ENCODE data around the gene WDR11. TPM values are rescaled to one million over a fixed set of nuclear protein-coding genes. Genes with fewer than 3 reads are reported as not detected.

The WDR11 gene
- total RNA-seq, 1 donor from 2014 or later = 61.2 TPM

DNA sequence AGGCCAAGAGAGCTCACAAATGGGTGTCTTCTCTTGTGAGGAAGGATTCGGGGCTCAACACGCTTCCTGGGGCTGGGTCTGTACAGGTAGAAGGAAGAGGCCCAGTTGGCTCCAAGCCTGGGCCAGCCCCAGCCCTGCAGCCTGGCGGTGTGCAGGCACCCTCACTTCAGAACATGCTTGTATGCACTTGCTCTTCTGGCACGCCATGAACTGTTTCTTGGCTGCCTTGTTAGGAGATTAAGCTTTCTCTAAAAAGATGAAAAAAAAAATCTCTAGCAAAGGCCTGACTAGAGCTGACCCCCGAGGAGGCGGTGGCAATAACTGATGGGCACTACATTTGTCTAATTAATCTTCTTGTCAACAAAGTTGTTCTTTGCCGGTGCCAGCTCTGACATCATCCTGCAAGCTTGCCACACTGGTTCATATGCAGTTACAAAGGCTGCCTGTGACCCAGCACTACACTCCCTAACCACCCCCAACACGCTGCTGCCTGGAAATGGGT lies 94.7 kb downstream of the WDR11 start:
- H3K27ac Mint-ChIP-seq (ENCODE audit: unreplicated experiment) = no peak overlapping the region
- no peak for DNase-seq (ENCODE audit: low spot score)
- peaks cover 5% of the 10 kb centered on the region for H3K27me3 Mint-ChIP-seq (ENCODE audit: unreplicated experiment)
- H3K36me3 Mint-ChIP-seq (ENCODE audit: low read depth, unreplicated experiment) = peaks cover 3% of the 10 kb centered on the region
- H3K4me1 Mint-ChIP-seq (ENCODE audit: unreplicated experiment) = peaks cover 11% of the 10 kb centered on the region
- H3K4me3 Mint-ChIP-seq (ENCODE audit: unreplicated experiment) = no peak overlapping the region
- no peaks in the 10 kb centered on the region for H3K9me3 Mint-ChIP-seq (ENCODE audit: unreplicated experiment)
- TF ChIP-seq, protein P1, sequence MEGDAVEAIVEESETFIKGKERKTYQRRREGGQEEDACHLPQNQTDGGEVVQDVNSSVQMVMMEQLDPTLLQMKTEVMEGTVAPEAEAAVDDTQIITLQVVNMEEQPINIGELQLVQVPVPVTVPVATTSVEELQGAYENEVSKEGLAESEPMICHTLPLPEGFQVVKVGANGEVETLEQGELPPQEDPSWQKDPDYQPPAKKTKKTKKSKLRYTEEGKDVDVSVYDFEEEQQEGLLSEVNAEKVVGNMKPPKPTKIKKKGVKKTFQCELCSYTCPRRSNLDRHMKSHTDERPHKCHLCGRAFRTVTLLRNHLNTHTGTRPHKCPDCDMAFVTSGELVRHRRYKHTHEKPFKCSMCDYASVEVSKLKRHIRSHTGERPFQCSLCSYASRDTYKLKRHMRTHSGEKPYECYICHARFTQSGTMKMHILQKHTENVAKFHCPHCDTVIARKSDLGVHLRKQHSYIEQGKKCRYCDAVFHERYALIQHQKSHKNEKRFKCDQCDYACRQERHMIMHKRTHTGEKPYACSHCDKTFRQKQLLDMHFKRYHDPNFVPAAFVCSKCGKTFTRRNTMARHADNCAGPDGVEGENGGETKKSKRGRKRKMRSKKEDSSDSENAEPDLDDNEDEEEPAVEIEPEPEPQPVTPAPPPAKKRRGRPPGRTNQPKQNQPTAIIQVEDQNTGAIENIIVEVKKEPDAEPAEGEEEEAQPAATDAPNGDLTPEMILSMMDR (IDR thresholded peaks at IDR 0.05; ENCODE audit: unreplicated experiment) = no peak

DNA sequence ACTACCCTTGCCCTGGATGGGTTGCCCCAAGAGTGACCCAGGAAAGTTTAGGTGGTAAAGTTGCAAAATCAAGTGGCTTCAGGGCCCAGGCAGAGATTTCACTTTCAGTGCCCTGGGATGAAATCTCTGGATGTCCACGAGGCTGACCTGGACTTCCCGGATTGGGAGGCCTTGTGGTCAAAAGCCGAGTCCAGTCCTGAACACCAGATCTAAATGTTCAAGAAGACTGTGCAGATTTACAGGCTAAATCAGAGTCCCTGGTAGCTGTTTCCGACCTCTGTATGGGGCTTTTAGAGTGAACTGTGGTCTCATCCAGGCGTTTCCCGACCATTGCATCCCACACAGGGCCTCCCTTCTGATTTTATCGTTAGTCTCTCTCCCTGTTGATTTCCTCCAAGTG lies 95.3 kb downstream of the WDR11 start:
- DNase-seq (ENCODE audit: low spot score) = no peak
- Mint-ChIP-seq H3K27me3 (ENCODE audit: unreplicated experiment) (peaks cover 5% of the 10 kb centered on the region), H3K36me3 (ENCODE audit: low read depth, unreplicated experiment) (peaks cover 3% of the 10 kb centered on the region), H3K4me1 (ENCODE audit: unreplicated experiment) (peaks cover 11% of the 10 kb centered on the region), H3K4me3 (ENCODE audit: unreplicated experiment) (no peak overlapping the region), H3K9me3 (ENCODE audit: unreplicated experiment) (no peaks in the 10 kb centered on the region), H3K27ac (ENCODE audit: unreplicated experiment) (peak overlapping the region; percentile 3)
- TF ChIP-seq, protein P1 (IDR thresholded peaks at IDR 0.05; ENCODE audit: unreplicated experiment) = no peak

DNA sequence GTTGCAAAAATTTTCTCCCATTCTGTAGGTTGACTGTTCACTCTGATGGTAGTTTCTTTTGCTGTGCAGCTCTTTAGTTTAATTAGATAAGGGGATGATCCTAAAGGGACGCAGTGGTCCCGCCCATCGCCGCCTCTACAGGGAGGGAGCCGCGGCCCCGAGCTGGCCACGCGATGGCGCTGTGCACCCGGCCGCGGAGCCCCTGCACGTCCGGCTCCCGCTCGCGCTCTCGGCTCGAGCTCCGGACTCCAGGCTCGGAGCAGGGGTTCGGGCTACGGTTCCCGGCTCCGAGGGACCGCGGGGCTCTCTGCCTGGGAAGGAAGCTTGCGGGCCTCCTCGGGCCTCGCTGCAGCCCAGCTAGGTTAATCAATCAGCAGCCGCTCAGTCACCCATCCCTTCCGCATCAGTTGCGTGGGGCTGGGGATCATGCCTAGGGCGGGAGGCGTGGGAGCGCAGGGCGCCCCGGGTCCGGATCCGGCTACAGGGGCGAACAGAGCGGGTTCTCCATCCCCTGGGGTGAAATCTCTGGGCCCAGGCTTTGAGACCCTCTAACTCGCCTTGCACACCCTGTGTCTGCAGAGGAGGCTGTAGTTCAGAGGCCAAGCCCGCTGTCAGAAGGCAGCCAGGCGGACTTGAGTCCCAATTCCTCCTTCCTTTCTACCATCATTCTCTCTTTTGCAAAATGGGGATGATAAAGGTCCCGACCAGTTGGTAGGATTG lies 97.9 kb downstream of the WDR11 start:
- Mint-ChIP-seq H3K4me3 (ENCODE audit: unreplicated experiment) (peak overlapping the region; percentile 51), H3K4me1 (ENCODE audit: unreplicated experiment) (peaks cover 11% of the 10 kb centered on the region), H3K9me3 (ENCODE audit: unreplicated experiment) (no peaks in the 10 kb centered on the region), H3K27me3 (ENCODE audit: unreplicated experiment) (peaks cover 2% of the 10 kb centered on the region), H3K36me3 (ENCODE audit: low read depth, unreplicated experiment) (peaks cover 3% of the 10 kb centered on the region), H3K27ac (ENCODE audit: unreplicated experiment) (no peak overlapping the region)
- DNase-seq (ENCODE audit: low spot score) = peak; percentile 91
- TF ChIP-seq, protein P1 (IDR thresholded peaks at IDR 0.05; ENCODE audit: unreplicated experiment) = peak; percentile 87

DNA sequence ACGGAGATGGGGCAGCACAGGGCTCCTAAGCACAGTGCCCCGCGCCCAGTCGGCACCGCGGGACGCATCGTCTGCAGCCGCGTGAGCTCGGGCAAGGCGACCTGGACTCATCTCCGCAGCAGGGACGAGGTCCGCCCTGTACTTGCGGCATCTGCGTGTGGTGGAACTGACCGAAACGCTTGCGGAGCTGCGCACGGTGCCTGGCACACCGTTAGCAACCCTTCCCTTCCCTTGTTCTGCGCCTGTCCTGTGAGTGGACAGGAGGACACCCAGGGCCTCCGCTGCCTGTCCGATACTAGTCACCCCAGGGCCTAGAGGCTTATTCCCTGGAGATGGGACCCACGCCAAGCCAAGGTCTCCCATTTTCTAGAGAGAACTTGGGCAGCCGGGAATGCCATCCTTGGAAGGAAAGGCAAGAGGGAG lies 98.5 kb downstream of the WDR11 start:
- H3K4me1 Mint-ChIP-seq (ENCODE audit: unreplicated experiment) = peaks cover 11% of the 10 kb centered on the region
- H3K36me3 Mint-ChIP-seq (ENCODE audit: low read depth, unreplicated experiment) = peaks cover 3% of the 10 kb centered on the region
- no peaks in the 10 kb centered on the region for H3K9me3 Mint-ChIP-seq (ENCODE audit: unreplicated experiment)
- H3K27ac Mint-ChIP-seq (ENCODE audit: unreplicated experiment) = no peak overlapping the region
- DNase-seq (ENCODE audit: low spot score) = peak; percentile 19
- H3K4me3 Mint-ChIP-seq (ENCODE audit: unreplicated experiment) = peak overlapping the region; percentile 51
- TF ChIP-seq, protein P1 (IDR thresholded peaks at IDR 0.05; ENCODE audit: unreplicated experiment) = no peak
- H3K27me3 Mint-ChIP-seq (ENCODE audit: unreplicated experiment) = peaks cover 2% of the 10 kb centered on the region

DNA sequence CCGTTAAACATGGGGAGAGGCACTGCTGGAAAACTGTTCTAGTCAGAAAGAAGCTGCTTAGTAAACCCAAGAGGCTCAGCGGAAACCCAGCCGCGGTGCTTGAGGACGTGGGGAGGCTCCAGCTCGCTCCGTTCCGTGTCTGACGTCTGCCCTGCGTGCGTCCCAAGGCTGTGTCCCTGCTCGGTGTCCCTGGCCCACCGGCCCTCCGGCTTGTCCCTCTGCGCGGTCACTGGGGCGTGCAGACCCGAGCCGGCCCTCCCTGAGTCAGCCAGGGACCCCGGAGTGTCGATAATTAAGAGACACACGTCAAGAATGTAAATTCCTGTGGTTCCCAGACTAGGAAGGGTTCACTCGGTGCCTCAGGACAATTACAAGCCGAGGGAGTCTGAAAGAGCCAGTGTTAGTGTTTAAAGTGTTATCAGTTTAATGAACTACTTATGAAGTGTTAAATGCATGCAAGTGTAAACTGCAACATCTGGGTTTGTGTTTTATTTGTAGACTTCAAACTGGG lies 98.9 kb downstream of the WDR11 start:
- H3K36me3 Mint-ChIP-seq (ENCODE audit: low read depth, unreplicated experiment) = peaks cover 3% of the 10 kb centered on the region
- no peaks in the 10 kb centered on the region for H3K9me3 Mint-ChIP-seq (ENCODE audit: unreplicated experiment)
- H3K27ac Mint-ChIP-seq (ENCODE audit: unreplicated experiment) = no peak overlapping the region
- TF ChIP-seq, protein P1 (IDR thresholded peaks at IDR 0.05; ENCODE audit: unreplicated experiment) = no peak
- DNase-seq (ENCODE audit: low spot score) = peak; percentile 22
- peak overlapping the region; percentile 51 for H3K4me3 Mint-ChIP-seq (ENCODE audit: unreplicated experiment)
- peaks cover 9% of the 10 kb centered on the region for H3K4me1 Mint-ChIP-seq (ENCODE audit: unreplicated experiment)
- H3K27me3 Mint-ChIP-seq (ENCODE audit: unreplicated experiment) = peaks cover 1% of the 10 kb centered on the region
